Stimulated activated CD4-positive, alpha-beta T cell treated with anti-CD3 and anti-CD28 coated beads, Interleukin-2, amount 100 ng/mL, for 24 hours (primary cell): Measurements from ENCODE around the gene SYPL1.
A peak's percentile ranks its signal among the peaks of the same experiment; 100 is the strongest.

Experiments used
- DNase-seq, 2 donors: peaks; one replicate each; pipeline ENCODE4 v3.0.0-alpha.2; 2020

SYPL1 gene

DNA sequence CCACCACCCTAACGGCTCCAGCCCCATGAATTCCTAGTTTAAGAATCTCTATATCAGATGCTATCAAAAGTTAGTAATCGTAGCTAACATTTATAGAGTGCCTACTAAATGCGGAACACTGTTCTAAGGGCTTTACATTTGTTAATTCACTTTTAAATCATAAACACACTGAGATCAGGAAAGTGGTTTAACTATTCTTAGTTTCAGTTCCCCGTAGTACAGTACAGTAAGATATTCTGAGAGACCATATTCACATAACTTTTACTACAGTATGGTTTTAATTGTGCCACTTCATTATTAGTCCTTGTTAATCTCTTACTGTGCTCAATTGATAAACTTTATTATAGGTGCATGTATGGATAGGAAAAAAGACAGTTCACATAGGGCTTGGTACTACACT lies 22.5 kb downstream of the SYPL1 start:
- DNase-seq = no peak

DNA sequence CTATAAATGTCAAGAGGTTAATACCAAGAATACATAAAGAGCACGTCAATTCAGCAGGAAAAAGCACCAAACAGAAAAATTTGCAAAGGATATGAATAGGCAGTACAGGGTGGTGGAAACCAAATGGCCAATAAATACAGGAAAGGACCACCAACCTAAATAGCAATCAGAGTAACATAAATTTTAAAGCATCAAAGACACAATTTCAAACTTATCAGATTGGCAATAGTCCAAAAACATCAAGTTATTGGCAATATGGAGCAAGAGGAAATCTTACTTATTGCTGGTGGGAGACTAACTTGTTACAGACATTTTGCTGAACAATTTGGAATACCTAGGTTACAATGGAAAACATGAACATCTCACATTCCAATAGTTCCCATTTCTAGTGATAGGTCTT lies 24.1 kb downstream of the SYPL1 start:
- DNase-seq = no peak

DNA sequence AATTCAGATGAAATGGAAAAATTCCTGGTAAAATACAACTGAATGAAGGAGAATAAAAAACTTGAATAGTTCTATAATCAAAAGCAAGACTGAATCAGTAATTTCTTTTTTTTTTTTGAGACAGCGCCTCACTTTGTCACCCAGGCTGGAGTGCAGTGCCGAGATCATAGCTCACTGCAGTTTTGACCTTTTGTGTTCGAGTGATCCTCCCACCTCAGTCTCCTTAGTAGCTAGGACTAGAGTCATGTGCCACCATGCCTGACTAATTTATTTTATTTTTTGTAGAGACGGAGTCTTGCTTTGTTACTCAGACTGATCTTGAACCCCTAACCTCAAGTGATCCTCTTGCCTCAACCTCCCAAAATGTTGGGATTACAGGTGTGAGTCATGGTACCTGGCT lies 26.1 kb downstream of the SYPL1 start:
- no peak for DNase-seq

DNA sequence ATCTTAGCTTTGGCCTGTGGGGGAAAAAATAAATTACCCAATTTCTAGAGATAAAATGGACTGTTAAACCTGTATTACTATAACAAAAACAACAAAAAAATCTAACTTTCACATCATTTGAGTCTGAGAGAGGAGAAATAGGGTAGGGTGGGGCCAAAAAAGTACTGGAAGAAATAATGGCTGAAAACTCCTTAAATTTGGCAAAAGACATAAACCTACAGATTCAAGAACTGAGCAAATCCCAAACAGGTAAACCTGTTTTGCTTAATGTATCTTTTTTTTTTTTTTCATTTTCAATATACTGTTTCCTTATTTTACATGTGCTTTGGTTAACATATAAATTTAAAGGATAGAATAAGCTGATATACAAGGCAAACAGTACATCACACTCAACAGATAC lies 27.1 kb downstream of the SYPL1 start:
- no peak for DNase-seq

DNA sequence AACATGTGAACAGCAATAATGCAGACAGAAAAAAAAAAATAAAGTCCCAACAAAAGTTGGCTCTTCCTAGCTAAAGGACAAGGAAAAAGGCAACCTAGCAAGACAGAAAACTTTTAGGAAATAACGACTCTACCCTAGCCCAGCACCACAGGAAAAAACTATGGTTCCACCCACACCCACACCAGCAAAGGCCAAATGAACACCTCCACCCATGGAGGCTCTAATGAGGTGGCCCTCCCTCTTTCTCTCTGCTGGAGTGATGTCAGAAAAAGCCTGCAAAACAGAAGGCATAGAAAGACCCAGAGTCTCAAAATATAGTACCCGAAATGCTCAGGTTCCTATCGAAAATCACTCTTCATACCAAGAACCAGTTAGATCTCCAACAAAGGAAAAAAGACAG lies 28.4 kb downstream of the SYPL1 start:
- no peak for DNase-seq

DNA sequence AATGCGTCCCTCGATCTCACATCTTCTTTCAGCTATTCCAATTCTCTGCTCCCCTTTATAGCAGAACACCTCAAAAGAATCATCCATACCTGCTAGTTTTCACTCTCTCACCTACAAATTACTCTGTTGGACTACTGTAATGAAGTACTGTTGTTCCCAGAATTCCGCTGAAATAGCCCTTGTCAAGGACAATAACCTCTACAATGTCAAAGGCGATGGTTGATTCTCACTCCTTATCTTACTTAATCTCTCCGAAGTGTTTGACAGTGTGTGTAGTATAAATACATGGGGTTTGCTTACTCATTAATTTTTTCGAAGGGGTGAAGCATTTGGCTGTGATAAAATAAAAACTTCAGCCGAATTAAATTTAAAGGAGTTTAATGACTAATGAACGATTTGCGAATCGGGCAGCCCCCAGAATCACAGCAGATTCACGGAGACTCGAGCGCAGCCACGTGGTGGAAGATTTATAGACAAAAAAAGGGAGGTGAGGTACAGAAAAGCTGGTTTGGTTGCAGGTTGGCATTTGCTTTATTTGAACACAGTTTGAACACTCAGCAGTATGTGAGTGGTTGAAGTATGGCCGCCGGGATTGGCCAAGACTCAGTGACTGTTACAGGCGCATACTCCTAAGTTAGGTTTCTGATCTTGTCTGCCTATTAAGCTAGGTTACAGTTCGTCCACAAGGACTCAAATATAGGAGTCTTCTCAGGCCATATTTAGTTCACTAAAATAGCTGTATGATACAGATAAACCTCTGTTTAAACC lies 29.8 kb downstream of the SYPL1 start:
- DNase-seq = no peak

DNA sequence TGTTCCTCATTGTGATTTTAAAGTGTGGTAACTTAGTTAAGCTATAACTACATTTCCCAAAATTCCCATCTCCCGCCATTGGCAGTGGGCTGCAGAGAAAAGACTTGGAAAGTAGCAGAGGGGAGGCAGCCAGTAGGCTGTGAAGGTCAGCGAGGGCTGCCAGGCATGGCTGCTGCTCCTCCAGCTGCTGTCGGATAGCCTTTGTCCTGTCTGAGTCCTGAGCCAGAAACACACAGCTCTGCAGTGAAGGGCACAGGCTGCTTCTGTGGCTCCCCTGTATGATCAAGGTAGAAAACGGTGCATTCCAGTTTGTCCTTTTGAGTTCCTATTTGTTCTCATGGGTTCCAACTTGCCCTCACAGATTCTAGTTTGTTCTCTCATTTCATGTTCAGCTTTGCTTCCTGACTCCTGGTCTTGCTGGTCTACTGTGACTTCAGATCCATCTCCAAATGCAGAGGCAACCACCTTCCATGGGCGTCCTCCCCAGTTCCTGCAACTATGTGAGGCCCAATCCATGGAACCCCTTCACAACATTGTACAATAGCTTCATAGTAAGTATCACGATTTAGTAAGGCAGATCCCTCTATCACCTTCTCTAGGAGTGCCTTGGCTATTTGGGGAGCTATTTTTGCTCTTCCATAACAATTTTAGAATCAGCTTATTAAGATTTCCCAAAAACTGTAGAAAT lies 31.7 kb downstream of the SYPL1 start:
- DNase-seq = no peak

DNA sequence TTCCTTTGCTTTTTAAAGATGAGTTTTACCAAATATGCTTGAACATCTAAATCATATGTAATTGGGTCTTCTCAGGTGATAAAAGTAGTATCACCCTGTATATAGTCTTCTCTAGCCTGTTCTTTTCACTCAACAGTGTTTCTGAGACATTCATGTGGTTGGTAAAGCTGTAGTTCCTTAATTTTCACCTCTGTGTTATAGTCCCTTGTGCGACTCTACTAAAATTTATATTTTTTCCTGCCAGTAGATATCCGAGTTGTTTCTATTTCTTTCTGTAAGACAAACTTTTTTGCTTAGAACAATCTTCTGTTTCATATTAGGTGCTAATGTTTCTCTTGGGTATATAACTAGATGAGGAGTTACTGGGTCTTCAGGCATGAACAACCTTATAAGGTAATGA lies 35.6 kb downstream of the SYPL1 start:
- DNase-seq = no peak

DNA sequence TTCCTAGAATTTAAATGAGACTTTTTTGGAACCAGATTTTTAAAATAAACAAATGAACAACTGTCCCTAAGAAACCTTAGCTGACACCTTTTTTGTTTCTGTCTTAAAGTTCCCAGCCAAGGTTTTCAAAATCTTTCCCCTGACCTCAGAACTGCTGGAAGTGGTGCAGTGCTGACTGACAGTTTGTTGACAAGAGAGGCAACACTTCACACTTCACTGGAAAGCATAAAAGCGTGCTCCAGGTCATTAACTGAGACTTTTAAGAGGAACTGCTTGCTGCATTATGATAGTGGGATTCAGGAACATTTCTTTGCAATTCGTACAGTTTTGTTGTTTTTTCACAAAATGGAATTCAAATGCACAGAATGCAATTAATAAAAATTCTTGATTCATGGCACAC lies 36.2 kb downstream of the SYPL1 start:
- no peak for DNase-seq

DNA sequence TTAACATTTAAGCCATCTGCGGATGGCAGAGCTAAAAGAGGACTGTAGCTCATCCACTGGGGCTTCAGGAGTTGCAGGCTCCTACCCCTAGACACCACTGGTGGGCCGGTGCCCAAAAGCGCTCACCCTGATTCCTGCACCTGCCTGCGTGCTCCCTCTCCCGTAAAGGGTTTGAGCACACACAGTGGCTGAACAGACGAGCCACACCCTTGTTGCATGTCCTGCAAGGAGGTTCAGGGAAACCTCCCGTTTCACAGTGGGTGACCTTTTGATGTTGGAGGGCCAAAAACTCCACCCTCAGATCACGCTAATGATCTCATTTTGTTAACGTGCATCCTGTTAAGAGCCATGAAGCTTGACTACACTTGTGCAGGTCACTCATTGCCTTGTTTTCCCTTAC lies 37.9 kb downstream of the SYPL1 start:
- DNase-seq = no peak

DNA sequence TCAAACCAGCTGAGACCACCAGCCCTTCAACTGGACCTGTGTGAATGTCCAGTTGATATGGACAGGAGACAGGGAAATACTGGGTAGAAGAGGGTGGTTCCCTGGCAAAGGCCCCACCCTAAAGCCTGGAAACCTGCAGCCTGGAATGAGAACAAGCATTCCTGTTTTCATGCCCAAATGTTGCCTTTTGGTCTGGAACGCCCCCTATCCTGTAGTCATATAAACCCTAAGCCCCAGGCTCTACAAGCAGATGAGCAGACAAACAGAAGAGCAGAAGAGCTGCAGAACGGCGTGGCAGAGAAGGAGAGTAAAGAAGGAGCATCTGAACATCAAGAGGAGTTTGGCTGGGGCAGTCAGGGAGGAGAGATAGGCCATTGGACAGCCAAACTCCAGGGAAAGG lies 38.4 kb downstream of the SYPL1 start:
- DNase-seq = no peak

DNA sequence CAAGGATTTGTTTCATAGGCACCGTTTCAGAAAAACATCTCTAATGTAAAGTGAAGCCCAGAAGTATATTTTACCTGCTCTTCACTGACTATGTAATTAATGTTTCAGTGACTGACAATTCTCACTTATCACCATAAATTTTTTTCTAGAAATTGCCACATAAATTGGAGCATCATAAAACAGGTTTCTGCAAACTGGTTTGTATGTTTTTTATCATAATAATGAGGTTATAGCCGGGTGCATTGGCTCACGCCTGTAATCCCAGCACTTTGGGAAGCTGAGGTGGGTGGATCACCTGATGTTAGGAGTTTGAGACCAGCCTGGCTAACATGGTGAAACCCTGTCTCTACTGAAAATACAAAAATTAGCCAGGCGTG lies 39.4 kb downstream of the SYPL1 start:
- DNase-seq = no peak

DNA sequence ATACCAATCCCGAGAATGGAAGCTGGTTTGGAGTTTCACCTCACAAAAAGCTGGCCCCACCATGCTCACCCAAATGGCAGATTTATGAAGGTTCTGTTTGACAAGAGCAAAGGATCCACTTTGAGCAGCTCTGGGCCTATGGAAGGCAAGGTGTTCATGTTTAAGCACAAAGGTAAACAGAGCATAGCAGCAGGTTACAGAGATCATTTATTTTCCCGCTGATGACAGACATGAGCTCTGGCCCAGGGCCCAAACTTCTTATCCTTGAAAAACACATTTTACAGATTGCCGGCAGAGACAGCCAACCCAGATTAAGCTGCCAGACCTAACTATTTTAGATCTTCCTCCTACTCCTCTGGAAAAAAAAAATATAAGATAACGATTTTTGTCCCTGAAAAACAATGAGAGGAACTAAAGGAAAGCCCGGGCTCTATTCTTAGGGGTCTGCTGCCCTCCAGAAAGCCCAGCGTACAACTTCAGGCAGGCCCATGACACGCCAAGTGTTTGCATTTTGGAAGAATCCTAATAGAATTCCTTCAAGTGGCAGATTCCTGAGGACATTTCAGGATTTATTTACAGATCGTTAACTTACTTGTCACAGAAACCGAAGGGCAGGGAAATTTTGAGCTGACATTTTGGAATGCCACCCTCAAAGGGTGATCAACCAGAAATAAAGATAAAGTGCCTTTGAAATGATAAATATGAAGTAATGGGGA lies 40.0 kb downstream of the SYPL1 start:
- no peak for DNase-seq

DNA sequence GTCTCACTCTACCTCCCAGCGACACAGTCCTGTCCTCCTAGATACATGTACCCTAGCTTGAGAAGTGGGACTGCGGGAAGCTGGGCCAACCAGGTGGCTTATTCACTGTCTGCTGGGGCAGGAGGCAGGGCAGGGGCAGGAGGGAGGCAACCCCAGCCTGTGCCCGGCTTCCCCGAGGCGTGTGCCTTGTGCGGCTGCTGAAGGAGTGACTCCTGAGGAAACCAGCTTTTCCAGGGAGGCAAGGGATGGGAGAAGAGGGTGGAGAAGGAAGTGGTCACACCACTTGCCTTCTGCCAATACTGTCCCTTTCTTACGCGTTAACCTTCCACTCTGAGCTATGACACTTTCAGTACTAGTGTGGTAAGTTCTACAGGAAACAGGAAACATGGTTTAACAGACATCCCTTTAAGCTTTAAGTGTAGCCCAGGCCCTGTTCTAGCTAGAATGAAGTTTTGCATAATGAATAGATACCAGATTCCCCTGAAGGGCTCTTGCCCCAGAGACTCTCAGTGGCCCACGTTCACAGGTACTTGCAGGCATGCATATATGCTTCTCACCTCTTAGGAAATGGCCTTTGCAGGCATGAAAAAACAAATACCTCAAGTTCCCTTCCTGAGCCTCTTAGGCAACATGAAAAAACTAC lies 40.6 kb downstream of the SYPL1 start:
- DNase-seq = peak; percentile 41 to 49

DNA sequence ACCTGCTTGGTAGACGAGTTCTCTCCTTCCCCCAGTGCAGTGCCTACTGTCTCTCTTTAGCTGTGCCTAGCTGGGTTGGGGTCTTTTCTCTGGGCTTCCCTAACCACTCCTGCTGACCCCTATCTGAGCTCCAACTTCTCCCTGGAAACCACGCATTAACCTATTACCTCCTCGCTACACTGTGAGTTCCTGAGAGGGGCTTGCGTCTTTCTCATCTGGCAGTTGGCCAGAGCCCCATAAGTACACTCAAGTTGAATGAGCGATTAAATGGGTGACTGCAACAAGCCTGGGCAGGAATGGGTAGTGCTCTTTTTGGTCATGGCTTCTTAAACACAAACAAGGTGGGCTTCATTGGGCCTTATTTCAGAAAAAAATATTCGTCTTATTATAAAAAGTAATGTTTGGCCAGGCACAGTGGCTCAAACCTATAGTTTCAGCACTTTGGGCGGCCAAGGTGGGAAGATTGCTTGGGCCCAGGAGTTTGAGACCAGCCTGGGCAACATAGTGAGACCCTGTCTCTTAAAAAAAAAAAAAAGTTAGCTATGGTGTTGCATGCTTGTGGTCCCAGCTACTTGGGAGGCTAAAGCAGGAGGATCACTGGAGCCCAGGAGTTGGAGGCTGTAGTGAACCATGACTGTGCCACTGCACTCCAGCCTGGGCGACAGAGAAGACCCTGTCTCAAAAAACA lies 41.4 kb downstream of the SYPL1 start:
- DNase-seq = no peak

DNA sequence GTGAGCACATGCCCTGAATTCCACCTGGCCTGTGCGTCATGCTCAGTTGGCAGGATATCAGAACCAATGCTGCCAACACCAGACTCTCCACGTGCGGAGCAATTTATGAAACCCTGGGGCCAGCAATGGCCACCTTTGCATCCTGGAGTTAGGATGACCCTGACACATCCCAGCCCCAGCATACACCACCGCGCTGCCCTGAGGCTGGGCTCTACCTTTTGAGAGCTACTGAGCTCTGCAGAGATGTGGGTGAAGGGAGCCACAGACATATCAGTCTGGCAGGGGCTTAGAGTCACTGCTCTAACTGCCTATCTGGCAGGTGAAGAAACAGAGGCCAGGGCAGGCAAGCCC lies 41.9 kb downstream of the SYPL1 start:
- no peak for DNase-seq

DNA sequence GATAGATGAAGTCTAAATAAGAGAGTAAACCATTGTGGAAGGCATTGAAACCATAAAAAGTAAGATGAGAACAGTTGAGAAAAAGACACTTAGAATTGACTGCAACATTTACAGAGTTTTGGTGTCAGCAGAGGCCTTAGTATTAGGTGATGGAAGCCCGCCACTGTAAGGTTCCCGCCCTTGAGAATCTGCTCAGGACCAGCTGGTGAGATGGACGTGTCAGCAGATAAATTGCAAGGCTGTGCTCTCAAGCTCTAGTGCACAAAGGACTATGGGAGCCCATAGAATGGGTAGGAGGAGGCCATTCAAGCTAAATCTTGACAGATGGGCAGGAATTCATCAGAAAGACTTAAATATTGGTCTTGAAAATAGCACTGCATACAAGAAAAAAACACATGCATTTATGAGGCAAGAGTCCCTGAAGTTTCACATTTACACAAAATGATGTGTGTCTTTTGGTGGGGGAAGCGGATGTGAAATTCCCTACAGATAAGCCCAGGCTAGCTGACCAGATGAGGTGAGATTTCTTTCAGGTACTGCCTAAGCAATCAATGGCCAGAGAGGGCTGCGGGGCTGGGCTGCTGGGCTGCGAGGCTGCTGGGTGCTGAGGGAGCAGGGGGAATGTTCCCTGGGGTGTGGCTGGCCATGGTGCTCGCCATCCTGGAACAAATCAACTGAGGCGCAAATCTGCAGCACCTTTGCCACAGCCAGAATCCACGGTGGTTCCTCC lies 42.5 kb downstream of the SYPL1 start:
- no peak for DNase-seq

DNA sequence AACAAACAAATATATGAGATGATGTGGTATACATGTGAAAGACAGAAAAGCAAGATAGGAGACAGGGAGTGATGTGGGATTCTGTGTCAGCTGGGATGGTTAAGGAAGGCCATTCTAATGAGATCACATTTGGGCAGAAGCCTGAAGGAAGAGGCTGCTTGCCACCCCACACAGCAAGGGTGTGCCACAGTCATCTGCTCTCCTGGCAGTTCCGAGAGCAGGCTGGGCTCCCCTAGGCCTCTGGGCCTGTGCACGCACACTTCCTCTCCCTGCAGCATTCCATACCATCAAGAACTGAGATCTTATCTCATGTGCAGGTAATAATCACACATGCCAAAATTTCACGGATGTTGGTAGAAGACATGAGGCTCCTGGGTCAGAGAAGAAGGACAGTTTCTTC lies 43.1 kb downstream of the SYPL1 start:
- DNase-seq = no peak

DNA sequence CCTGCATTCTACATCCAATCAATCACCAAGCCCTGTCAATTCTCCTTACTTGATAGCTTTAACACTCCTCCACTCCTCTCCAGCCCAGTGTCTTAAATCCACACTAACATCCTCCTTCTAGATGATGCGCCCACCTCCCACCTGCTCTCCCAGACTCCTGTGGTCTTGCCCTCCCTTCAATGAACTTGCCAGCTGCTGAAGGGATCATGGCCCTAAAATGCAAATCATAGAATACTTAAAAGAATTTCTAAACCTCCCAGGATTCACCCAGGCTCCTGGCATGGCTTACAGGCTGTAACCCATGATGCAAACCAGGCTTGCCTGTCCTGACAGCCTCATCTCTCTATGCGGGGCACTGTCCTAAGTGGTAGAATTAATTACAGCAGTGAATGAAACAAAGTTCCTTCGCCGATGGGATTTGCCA lies 43.6 kb downstream of the SYPL1 start:
- no peak for DNase-seq

DNA sequence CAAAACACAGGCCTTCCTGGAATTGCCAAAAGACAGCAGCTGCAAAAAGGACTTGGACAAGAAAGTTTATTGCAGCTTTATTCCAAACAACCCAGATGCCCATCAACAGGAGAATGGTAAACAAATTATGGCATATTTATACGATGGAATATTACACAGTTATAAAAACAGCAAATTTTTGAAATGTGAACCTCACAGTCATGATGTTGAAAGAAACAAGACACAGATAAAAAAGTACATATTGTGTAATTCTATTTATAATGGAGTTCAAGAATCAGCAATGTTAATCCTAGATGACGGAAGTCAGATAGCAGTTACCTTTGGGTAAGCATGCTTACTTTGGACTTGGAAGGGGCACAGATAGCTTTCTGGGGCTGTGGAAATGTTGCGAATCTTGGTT lies 44.4 kb downstream of the SYPL1 start:
- no peak for DNase-seq

DNA sequence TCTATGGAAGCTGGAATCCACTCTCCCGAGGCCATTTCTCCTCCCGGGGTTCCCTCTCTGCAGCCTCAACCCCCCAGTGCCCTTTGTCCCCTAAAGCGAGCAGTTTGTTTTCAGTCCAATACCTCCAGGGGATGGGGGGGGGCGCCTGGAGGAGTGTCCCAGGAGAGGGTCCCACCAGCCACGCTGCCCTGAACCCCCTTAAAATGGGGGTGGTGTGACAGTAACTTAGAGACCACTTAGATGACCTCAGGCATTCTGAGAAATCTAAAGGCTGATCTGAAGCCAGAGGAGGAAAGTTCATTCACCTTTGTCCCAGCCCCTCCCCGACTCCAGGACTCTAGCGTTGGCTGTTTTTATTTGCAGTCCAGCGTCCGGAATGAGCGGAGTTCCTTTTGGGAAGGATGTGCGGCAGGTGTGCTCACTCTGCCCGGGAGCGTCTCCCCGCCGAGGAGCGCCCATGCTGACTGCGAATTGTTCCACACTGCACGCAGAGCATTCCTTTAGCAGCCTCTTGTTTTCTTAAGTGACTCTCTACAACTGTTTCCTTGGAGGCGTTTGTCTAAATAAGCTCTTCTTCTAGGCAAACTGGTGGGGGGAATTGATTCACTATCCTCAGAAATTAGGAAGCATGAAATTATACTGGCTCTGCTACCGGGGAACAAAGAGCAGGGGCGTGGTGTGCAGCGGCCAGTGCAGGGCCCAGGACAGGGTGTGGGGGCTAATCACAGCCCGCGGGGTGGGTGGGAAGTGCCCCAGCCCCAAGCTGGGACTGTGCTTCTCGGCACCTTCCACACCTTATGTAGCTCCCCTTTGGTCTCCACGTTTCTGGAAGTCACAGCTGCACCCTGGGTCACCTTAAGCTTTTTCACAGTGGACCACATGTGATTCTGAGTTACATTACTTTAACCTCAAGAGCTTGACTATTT lies 46.3 kb downstream of the SYPL1 start:
- no peak for DNase-seq
